HUES48 (cell line): ENCODE results near the gene WWC1.
"Not testable (repeated sequence)": the region's sequence is repeated elsewhere in the genome, so short reads cannot be mapped to it uniquely, and the experiment has no call there.

Experiments
- H3K27ac ChIP-seq: one replicate; pipeline ENCODE4 v1.7.0; 2013; ENCODE audit warnings: low read depth, low read length, inconsistent platforms
- H3K27me3 ChIP-seq: 2 replicates; pipeline ENCODE4 v1.6.1; 2013; ENCODE audit warnings: mild to moderate bottlenecking, low read length; ENCODE audit not compliant: control insufficient read depth, insufficient read depth
- H3K36me3 ChIP-seq: 2 replicates; pipeline ENCODE4 v1.6.1; 2013; ENCODE audit warnings: low read length; ENCODE audit not compliant: control insufficient read depth, insufficient read depth
- H3K4me1 ChIP-seq: 2 replicates; pipeline ENCODE4 v1.6.1; 2013; ENCODE audit warnings: mild to moderate bottlenecking, low read length; ENCODE audit not compliant: control insufficient read depth, insufficient read depth
- H3K4me3 ChIP-seq: 2 replicates; pipeline ENCODE4 v1.5.1; 2013; ENCODE audit warnings: mild to moderate bottlenecking, low read depth, low read length
- H3K9ac ChIP-seq: 2 replicates; pipeline ENCODE4 v1.6.1; 2013; ENCODE audit warnings: mild to moderate bottlenecking, low read depth, low read length, moderate library complexity
- H3K9me3 ChIP-seq: 2 replicates; pipeline ENCODE4 v1.6.1; 2013; ENCODE audit warnings: low read length; ENCODE audit not compliant: control insufficient read depth, insufficient read depth

Gene WWC1

GRCh38 chr5:168337361-168337760 lies 45.9 kb downstream of the WWC1 start:
- H3K9ac ChIP-seq, result no peak overlapping the region
- H3K27ac ChIP-seq, result no peak overlapping the region
- H3K4me3 ChIP-seq, result no peak overlapping the region
- H3K27me3 ChIP-seq, result no peaks in the 10 kb centered on the region
- H3K36me3 ChIP-seq, result no peaks in the 10 kb centered on the region
- H3K9me3 ChIP-seq, result no peaks in the 10 kb centered on the region
- H3K4me1 ChIP-seq, result peaks cover 43% of the 10 kb centered on the region

DNA sequence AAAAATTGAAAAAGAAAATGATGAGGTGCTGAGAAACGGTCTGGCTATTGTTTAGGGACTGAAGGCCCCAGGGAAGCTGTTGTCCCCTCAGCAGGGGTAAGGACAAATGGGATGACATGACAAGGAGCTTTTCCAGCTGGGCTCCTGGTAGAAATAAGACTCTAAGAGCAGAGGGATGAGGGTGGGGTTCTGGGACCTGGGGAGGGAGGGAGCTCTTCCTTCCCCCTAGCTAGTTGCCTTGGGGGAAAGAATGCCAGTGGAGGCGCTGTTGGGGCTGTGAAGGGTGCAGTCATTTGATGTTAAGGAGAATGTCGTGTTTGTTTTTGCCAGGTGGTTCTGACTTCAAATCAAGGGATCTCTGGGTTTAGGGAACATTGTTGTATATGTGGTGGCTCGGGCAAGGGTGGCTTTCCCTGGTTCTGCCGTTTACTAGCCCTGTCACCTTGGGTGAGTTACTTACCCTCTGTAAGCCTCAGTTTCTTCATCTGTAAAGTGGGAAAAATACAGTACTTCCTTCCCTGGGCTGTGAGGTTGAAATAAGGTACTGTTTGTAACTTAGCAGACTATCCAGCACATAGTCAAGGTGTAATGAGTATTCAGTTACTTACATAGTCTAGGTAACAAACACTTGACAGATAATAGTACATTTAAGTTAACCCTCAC lies 47.8 kb downstream of the WWC1 start:
- H3K9me3 ChIP-seq, result no peaks in the 10 kb centered on the region
- H3K27me3 ChIP-seq, result no peaks in the 10 kb centered on the region
- no peak overlapping the region for H3K9ac ChIP-seq
- H3K4me1 ChIP-seq, result peaks cover 32% of the 10 kb centered on the region
- no peak overlapping the region for H3K4me3 ChIP-seq
- no peaks in the 10 kb centered on the region for H3K36me3 ChIP-seq
- H3K27ac ChIP-seq, result no peak overlapping the region

GRCh38 chr5:168339772-168340140 lies 48.3 kb downstream of the WWC1 start:
- not testable (repeated sequence) for H3K27ac ChIP-seq, H3K4me3 ChIP-seq, H3K36me3 ChIP-seq, H3K27me3 ChIP-seq, H3K9me3 ChIP-seq, H3K9ac ChIP-seq
- H3K4me1 ChIP-seq, result peaks cover 33% of the 10 kb centered on the region

GRCh38 chr5:168340487-168340886 lies 49.0 kb downstream of the WWC1 start:
- no peaks in the 10 kb centered on the region for H3K9me3 ChIP-seq
- H3K27ac ChIP-seq, result no peak overlapping the region

DNA sequence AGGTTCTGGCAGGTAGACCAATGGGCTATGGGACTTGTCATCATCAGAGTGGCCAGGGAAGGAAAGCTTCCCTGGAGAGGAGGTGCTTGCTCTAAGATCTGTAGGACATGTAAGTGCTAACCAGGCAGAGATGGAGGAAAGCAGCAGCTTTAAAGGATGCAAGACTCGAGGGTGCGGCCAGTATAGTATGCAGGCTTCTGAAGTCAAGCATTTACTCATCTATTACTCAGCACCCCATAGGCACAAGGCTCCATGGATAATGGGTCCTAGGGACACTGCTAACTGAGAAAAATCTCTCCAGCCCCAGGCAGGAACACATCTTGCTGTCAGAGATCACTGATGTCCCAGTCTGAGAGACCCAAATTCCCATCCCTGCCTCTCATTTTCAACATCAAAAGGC lies 49.7 kb downstream of the WWC1 start:
- no peaks in the 10 kb centered on the region for H3K9me3 ChIP-seq
- H3K27me3 ChIP-seq, result no peaks in the 10 kb centered on the region
- no peak overlapping the region for H3K9ac ChIP-seq
- H3K4me1 ChIP-seq, result peaks cover 33% of the 10 kb centered on the region
- H3K4me3 ChIP-seq, result no peak overlapping the region
- H3K36me3 ChIP-seq, result no peaks in the 10 kb centered on the region
- H3K27ac ChIP-seq, result no peak overlapping the region

More at GRCh38 chr5:168340487-168340886, 49.0 kb downstream of the WWC1 start:
- H3K9ac ChIP-seq, result no peak overlapping the region
- H3K36me3 ChIP-seq, result no peaks in the 10 kb centered on the region
- no peaks in the 10 kb centered on the region for H3K27me3 ChIP-seq
- H3K4me3 ChIP-seq, result no peak overlapping the region
- H3K4me1 ChIP-seq, result peaks cover 31% of the 10 kb centered on the region

GRCh38 chr5:168342151-168342825 lies 50.8 kb downstream of the WWC1 start:
- H3K27me3 ChIP-seq, result no peaks in the 10 kb centered on the region
- H3K9me3 ChIP-seq, result no peaks in the 10 kb centered on the region
- no peak overlapping the region for H3K9ac ChIP-seq
- peaks cover 45% of the 10 kb centered on the region for H3K4me1 ChIP-seq
- H3K27ac ChIP-seq, result no peak overlapping the region
- H3K4me3 ChIP-seq, result no peak overlapping the region
- H3K36me3 ChIP-seq, result no peaks in the 10 kb centered on the region

DNA sequence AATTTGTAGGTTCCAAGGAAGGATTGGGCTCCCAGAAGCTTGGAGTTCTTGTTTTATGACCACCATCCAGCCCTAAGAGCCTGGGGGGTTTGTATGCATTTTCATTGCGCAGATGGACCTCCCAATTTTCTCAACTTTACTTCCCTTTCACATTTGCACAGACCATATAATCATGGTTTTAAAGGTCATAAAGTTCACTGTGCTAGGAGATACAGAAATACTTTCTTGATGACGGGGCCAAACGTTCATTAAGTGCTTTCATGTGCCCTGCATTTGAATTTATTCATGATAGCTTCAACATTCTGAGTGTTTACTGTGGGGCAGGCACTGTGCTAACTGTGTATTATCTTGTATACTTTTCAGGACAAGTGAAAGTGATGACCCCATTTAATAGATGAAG lies 51.5 kb downstream of the WWC1 start:
- Histone ChIP-seq H3K9ac (no peak overlapping the region), H3K27ac (no peak overlapping the region), H3K27me3 (no peaks in the 10 kb centered on the region)

GRCh38 chr5:168346417-168346816 lies 55.0 kb downstream of the WWC1 start:
- Histone ChIP-seq H3K27me3 (no peaks in the 10 kb centered on the region), H3K4me1 (peaks cover 43% of the 10 kb centered on the region), H3K36me3 (no peaks in the 10 kb centered on the region), H3K9ac (no peak overlapping the region), H3K9me3 (no peaks in the 10 kb centered on the region), H3K4me3 (peak overlapping the region; percentile 42), H3K27ac (peak overlapping the region; percentile 46)

More for the DNA sequence above, 51.5 kb downstream of the WWC1 start:
- Histone ChIP-seq H3K4me1 (peaks cover 51% of the 10 kb centered on the region), H3K36me3 (no peaks in the 10 kb centered on the region), H3K4me3 (no peak overlapping the region), H3K9me3 (no peaks in the 10 kb centered on the region)

DNA sequence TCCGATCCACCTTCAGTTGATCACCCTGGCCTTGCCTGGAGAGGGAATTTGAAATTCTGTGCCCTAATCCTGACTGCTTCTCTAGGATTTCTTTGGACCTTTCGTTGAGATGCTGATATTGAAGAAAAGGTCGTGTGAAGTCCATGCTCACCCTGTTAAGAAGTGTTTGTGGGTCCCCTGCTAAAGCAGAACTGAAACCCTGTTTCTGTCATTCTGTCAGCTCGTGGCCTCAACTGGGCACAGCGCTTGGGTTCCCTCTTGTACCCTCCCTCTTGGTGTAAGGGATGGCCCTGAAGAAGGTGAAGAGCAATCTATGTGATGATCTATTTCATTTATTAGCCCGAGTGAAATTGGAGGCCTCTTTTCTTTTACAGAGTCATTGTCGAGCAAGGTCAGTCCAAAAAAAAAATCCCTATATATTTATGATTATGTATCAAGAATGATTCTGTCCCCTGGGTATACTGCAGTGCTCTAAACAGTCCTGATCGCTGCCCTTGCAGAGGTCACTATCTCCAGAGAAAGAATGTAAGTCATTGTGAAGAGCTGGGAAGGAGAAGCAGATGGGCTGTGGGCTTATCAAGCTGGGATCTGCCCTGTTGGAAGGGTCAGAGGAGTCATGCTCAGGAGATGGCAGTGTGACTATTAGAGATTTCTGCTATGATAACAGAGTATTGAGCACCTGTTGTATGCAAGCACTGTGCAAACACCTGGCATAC lies 56.1 kb downstream of the WWC1 start:
- H3K27ac ChIP-seq, result no peak overlapping the region
- no peaks in the 10 kb centered on the region for H3K36me3 ChIP-seq
- no peaks in the 10 kb centered on the region for H3K27me3 ChIP-seq
- H3K9ac ChIP-seq, result no peak overlapping the region
- no peaks in the 10 kb centered on the region for H3K9me3 ChIP-seq
- peaks cover 43% of the 10 kb centered on the region for H3K4me1 ChIP-seq
- no peak overlapping the region for H3K4me3 ChIP-seq

DNA sequence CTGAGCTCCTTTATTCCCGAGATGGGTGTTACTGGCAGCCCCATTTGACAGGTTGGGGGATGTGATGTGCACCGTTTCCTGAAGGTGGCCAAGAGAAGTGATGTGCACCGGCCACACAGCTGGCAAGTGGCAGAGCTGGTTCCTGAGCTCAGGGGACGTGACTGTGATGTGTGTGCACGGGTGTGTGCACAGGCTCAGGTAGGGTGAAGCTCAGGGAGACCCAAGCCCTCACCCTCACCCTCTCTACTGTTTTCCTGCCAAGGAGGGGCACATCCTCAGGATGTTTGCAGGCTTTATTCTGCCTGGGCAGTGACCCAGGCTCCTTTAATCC lies 56.6 kb downstream of the WWC1 start:
- Histone ChIP-seq H3K9ac (no peak overlapping the region), H3K27me3 (no peaks in the 10 kb centered on the region), H3K36me3 (no peaks in the 10 kb centered on the region), H3K9me3 (no peaks in the 10 kb centered on the region), H3K4me3 (no peak overlapping the region), H3K27ac (no peak overlapping the region), H3K4me1 (peaks cover 43% of the 10 kb centered on the region)

GRCh38 chr5:168350315-168350714 lies 58.9 kb downstream of the WWC1 start:
- Histone ChIP-seq H3K27me3 (no peaks in the 10 kb centered on the region), H3K36me3 (no peaks in the 10 kb centered on the region), H3K9ac (no peak overlapping the region), H3K4me1 (peaks cover 29% of the 10 kb centered on the region), H3K27ac (no peak overlapping the region), H3K9me3 (no peaks in the 10 kb centered on the region), H3K4me3 (no peak overlapping the region)
